Right lobe of liver (tissue), 6 donors: ENCODE results near the gene ZFP91. TPM values are rescaled to one million over a fixed set of nuclear protein-coding genes. Genes with fewer than 3 reads are reported as not detected.

Experiments used
- ATAC-seq, 4 donors: fragments of 200-7000 bp; cut with Tn5 transposase; one replicate each; pipeline ENCODE4 v1.9.1; 2020; ENCODE audit warnings: mild to moderate bottlenecking in 4 of 4, moderate library complexity in 4 of 4
- DNase-seq, 3 donors: peaks; one replicate each; pipeline ENCODE4 v3.0.0-alpha.2; 2020
- H3K27ac ChIP-seq, 3 donors: fragments of 200-600 bp; one replicate each; pipeline ENCODE4 v1.8.0; 2022
- H3K27me3 ChIP-seq, 2 donors: fragments of 200-600 bp; one replicate each; pipeline ENCODE4 v1.8.0; 2022
- H3K36me3 ChIP-seq, 4 donors: fragments of 200-600 bp; sonication (generic) in 1 of 4; one replicate each; pipeline versions ENCODE4 v1.5.1 to v1.8.0; 2017 to 2022; ENCODE audit warnings: control low read depth in 1 of 4
- H3K4me1 ChIP-seq, 4 donors: fragments of 200-600 bp; sonication (generic) in 1 of 4; one replicate each; pipeline versions ENCODE4 v1.5.1 to v1.8.0; 2017 to 2022; ENCODE audit warnings: control low read depth in 1 of 4
- H3K4me3 ChIP-seq, 3 donors: fragments of 200-600 bp; one replicate each; pipeline ENCODE4 v1.8.0; 2022
- H3K9me3 ChIP-seq, 4 donors: fragments of 200-600 bp; sonication (generic) in 1 of 4; one replicate each; pipeline versions ENCODE4 v1.5.1 to v1.8.0; 2017 to 2022; ENCODE audit warnings: control low read depth in 1 of 4
- CTCF ChIP-seq, 4 donors: fragments of 200-600 bp in 3 of 4; fragments of 450-650 bp in 1 of 4; IDR thresholded peaks; one replicate each; pipeline versions ENCODE4 v1.5.1 to v1.8.0; 2016 to 2022; ENCODE audit warnings: antibody characterized with exemption in 4 of 4, mild to moderate bottlenecking in 2 of 4
- POLR2A ChIP-seq: fragments of 450-650 bp; IDR thresholded peaks from one replicate; pipeline ENCODE4 v1.6.1; 2017; ENCODE audit warnings: antibody characterized with exemption, mild to moderate bottlenecking
- WGBS: methylation state at CpG from one replicate; pipeline ENCODE4 v1.1.6; 2018; ENCODE audit warnings: low coverage, low lambda C conversion rate; ENCODE audit not compliant: insufficient coverage; ENCODE audit errors: missing lambda C conversion rate; 5-methylcytosine and 5-hydroxymethylcytosine counted together
- intact Hi-C, 2 donors: fragments of 100-400 bp; cut with DNase I; formaldehyde crosslinking; loops; one replicate each; pipeline versions ENCODE4 v1.11.2 to v1.14.1; 2022
- long read RNA-seq: library from polyadenylated mRNA; unstranded; transcript quantifications from one replicate; pipeline ENCODE4 v2.0.0, GENCODE V29; 2019
- total RNA-seq, 6 experiments: library from RNA; depleted of rRNA in 2 of 6; stranded (reverse); fragments of >200 nt in 2 of 6; fragmentation: NEBNext Ultra II Directional in 3 of 6; extraction: Animal tissue kit (Norgen Biotek cat#: 25700) in 3 of 6; gene quantifications; one replicate each; pipeline versions ENCODE4 v1.1.0 to v1.2.4, GENCODE V29; 2016 to 2023
- donor health status: DM: no; HTN: yes; CAD: no.
- donor health status: DM: no; HTN: no; CAD: no.
- donor health status: DM: no; HTN: no; CAD: no.
- donor health status: DM: no; HTN: yes; CAD: no.
- donor health status: DM: no; HTN: yes; CAD: no.

The ZFP91 gene
- total RNA-seq, result 10 to 100 TPM; 19.5 to 27.0 (median 24.3) TPM
- long read RNA-seq, result 0 reads

- TF ChIP-seq POLR2A (peak; percentile 83), CTCF (IDR thresholded peaks at IDR 0.05) (no peak)
- peak within 1 kb of the TSS; percentile 90 to 93 (median 91) for H3K4me3 ChIP-seq
- DNase-seq, result peak; percentile 98 to 99 (median 98)
- H3K36me3 ChIP-seq, result no peaks in the 10 kb centered on the region
- H3K27ac ChIP-seq, result peak within 1 kb of the TSS; percentile 98 to 99 (median 99)
- under 1% methylated on average over 20 of the region's 51 CpGs for WGBS
- H3K9me3 ChIP-seq, result no peaks in the 10 kb centered on the region
- ATAC-seq, result peak; percentile 75 to 88 (median 82)
- H3K4me1 ChIP-seq, result peaks cover 0 to 61% (median 16%) of the 10 kb centered on the region in 4 donors
- no peaks in the 10 kb centered on the region for H3K27me3 ChIP-seq
- intact Hi-C loops, result no loop called here
Measured at GRCh38 chr11:58578635-58579191, at the start of gene ZFP91. ZFP91 (plus strand) TSS chr11:58579063; CDS start chr11:58579282, 219 bp downstream.

- H3K36me3 ChIP-seq, result peaks cover 0 to 17% (median 0%) of the 10 kb centered on the region in 4 donors
- intact Hi-C loops, result no loop called here
Measured at GRCh38 chr11:58530236-58530635, 48.6 kb upstream of the ZFP91 start.

GRCh38 chr11:58531865-58532341, 47.0 kb upstream of the ZFP91 start:
- no peak for TF ChIP-seq CTCF (IDR thresholded peaks at IDR 0.05)
- no peak for TF ChIP-seq POLR2A
- 0% methylated on average over 1 of the region's 25 CpGs for WGBS
- ATAC-seq (no peak), DNase-seq (no peak)
- H3K4me3 ChIP-seq, result no peak overlapping the region
- H3K27ac ChIP-seq, result no peak overlapping the region
- intact Hi-C loops, result no loop called here
- H3K9me3 ChIP-seq, result no peaks in the 10 kb centered on the region
- H3K36me3 ChIP-seq, result peaks cover 0 to 17% (median 0%) of the 10 kb centered on the region in 4 donors
- no peaks in the 10 kb centered on the region for H3K4me1 ChIP-seq
- H3K27me3 ChIP-seq, result no peaks in the 10 kb centered on the region

More at GRCh38 chr11:58530236-58530635, 48.6 kb upstream of the ZFP91 start:
- no peak overlapping the region for H3K27ac ChIP-seq
- DNase-seq, result no peak
- H3K4me1 ChIP-seq, result no peaks in the 10 kb centered on the region
- ATAC-seq, result no peak
- 100% methylated on average over 2 of the region's 3 CpGs for WGBS
- TF ChIP-seq POLR2A, result no peak
- no peaks in the 10 kb centered on the region for H3K27me3 ChIP-seq
- no peak overlapping the region for H3K4me3 ChIP-seq
- no peaks in the 10 kb centered on the region for H3K9me3 ChIP-seq

- intact Hi-C loops, result no loop called here
- DNase-seq, result no peak
- Histone ChIP-seq H3K27me3 (no peaks in the 10 kb centered on the region), H3K9me3 (no peaks in the 10 kb centered on the region), H3K36me3 (peaks cover 0 to 67% (median 11%) of the 10 kb centered on the region in 4 donors), H3K27ac (no peak overlapping the region), H3K4me3 (no peak overlapping the region), H3K4me1 (no peaks in the 10 kb centered on the region)
- TF ChIP-seq POLR2A (no peak), CTCF (IDR thresholded peaks at IDR 0.05) (no peak)
- WGBS, result 100% methylated on average over 1 of the region's 1 CpG
- ATAC-seq, result no peak
Measured at GRCh38 chr11:58546841-58547240, 32.0 kb upstream of the ZFP91 start.

GRCh38 chr11:58549644-58550043, 29.2 kb upstream of the ZFP91 start:
- TF ChIP-seq CTCF (IDR thresholded peaks at IDR 0.05) (no peak), POLR2A (no peak)
- no peaks in the 10 kb centered on the region for H3K4me1 ChIP-seq
- peaks cover 0 to 82% (median 14%) of the 10 kb centered on the region in 4 donors for H3K36me3 ChIP-seq
- ATAC-seq (no peak), DNase-seq (no peak)
- no peaks in the 10 kb centered on the region for H3K27me3 ChIP-seq
- 95% methylated on average over 7 of the region's 7 CpGs for WGBS
- no peak overlapping the region for H3K4me3 ChIP-seq
- H3K27ac ChIP-seq, result no peak overlapping the region
- intact Hi-C loops, result no loop called here
- no peaks in the 10 kb centered on the region for H3K9me3 ChIP-seq
